Erythroblast (primary cell): ENCODE results near the gene USP40.
A peak's percentile ranks its signal among the peaks of the same experiment; 100 is the strongest.

Experiments used
- DNase-seq, 2 experiments: peaks; one replicate each; lab custom pipeline; 2025; lab: John Stamatoyannopoulos, UW
- GATA1 ChIP-seq: IDR thresholded peaks from 2 replicates; pipeline ENCODE4 v1.6.1; 2011; ENCODE audit warnings: low read depth, mild to moderate bottlenecking, control low read depth, low read length, moderate library complexity
- POLR2A ChIP-seq: IDR thresholded peaks from 2 replicates; pipeline ENCODE4 v1.6.1; 2011; ENCODE audit warnings: mild to moderate bottlenecking, low read length

Gene USP40

GRCh38 chr2:233458031-233458610, 108.5 kb downstream of the USP40 start:
- TF ChIP-seq GATA1 (no peak), POLR2A (no peak)
- no peak for DNase-seq

DNA sequence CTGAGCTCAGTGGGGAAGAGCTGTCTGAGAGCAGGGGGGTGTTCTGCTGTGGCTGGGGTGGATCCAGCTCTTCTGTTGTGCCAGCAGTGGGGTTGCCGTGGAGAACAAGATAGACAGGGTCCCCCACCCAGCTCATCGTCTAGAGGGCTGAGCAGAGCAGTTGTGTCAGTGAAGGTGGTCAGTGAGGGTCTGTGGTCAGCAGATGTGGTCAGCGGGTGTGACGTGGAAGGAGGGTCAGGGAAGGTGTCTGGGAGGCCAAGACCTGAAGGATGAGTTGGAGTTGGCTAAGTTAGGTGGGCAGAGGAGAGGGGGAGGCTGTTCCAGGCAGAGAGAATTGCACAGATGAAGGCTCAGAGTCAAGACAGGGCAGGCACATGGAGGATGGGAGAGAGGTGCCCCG, 109.2 kb downstream of the USP40 start:
- DNase-seq = no peak
- TF ChIP-seq GATA1 (no peak), POLR2A (no peak)

GRCh38 chr2:233456934-233457333, 109.6 kb downstream of the USP40 start:
- TF ChIP-seq POLR2A (no peak), GATA1 (no peak)
- DNase-seq = no peak

DNA sequence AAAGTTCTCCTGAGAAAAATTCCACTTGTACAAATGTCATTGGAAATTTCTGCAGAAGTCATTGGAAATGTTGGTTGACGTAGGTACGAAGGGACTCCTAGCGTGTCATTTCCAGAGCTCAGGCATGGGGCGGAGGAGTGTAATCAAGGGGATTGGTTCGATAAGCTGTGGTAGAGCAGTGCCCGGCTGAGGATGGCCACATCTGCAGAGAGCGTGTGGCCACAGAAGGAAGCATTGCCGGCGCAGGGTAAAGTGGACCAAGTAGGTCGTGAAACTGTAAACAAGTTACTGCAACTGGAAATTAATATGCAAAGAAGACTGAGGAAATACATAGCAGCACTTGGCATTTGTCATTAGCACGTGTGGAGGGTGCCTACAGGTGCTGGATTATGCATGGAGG, 110.5 kb downstream of the USP40 start:
- no peak for TF ChIP-seq GATA1
- TF ChIP-seq POLR2A = no peak
- DNase-seq = no peak

- no peak for TF ChIP-seq GATA1
- TF ChIP-seq POLR2A = no peak
- no peak for DNase-seq
Measured at GRCh38 chr2:233455491-233455890, 111.1 kb downstream of the USP40 start.

- DNase-seq = no peak
- TF ChIP-seq POLR2A (no peak), GATA1 (no peak)
Measured at GRCh38 chr2:233455006-233455405, 111.6 kb downstream of the USP40 start.

- DNase-seq = no peak
- TF ChIP-seq POLR2A (no peak), GATA1 (no peak)
Measured at GRCh38 chr2:233453916-233454315, 112.7 kb downstream of the USP40 start.

- no peak for DNase-seq
- TF ChIP-seq GATA1 (no peak), POLR2A (no peak)
Measured at GRCh38 chr2:233453111-233453915, 113.3 kb downstream of the USP40 start.

GRCh38 chr2:233451950-233452349, 114.6 kb downstream of the USP40 start:
- DNase-seq = peak; percentile 79 to 86

GRCh38 chr2:233450864-233451575, 115.6 kb downstream of the USP40 start:
- TF ChIP-seq GATA1 (no peak), POLR2A (no peak)
- no peak for DNase-seq

More at GRCh38 chr2:233451950-233452349, 114.6 kb downstream of the USP40 start:
- TF ChIP-seq GATA1 (no peak), POLR2A (no peak)

- DNase-seq = no peak
- TF ChIP-seq GATA1 (no peak), POLR2A (no peak)
Measured at GRCh38 chr2:233449921-233450863, 116.4 kb downstream of the USP40 start.

DNA sequence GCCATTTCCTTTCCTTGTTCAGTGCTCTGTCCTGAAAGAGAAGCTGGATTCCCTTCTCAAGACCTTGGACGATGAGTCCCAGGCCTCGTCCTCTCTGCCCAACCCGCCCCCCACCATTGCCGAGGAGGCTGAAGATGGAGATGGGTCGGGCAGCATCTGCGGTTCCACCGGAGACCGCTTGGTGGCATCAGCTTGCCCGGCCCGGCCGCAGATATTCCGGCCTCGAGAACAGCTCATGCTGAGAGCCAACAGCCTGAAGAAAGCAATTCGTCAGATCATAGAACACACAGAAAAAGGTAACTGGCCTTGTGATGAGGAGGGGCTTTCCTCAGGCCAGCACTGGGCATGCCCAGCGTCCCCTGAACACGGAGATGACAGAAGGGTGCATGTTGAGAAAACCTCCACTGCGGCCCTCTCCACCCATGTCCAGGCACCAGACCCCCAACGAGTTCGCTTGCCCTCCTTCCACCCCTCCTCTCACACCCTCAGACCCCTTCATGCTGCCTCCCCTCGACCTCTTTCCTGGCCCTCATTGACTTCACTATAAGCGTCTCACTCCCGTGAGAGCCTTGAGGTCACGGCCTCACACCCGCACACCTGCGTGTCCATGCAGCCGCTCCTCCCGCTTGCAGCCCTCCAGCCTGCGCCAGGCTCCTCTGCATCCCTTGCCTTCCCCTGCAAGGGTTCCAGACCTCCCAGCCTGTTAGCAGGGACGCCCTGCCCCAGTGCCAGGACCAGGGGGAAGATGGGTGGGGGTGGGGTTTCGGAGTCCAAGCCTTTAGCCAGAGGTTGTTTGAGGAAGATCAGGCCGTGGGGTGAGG, 117.3 kb downstream of the USP40 start:
- TF ChIP-seq GATA1 (no peak), POLR2A (no peak)
- DNase-seq = peak; percentile 39 to 53

GRCh38 chr2:233448575-233448974, 118.0 kb downstream of the USP40 start:
- TF ChIP-seq GATA1 (no peak), POLR2A (no peak)
- DNase-seq = no peak
